NB4 (cell line): ENCODE results near the gene KLHL21.

ENCODE experiments used
- DNase-seq: peaks from one replicate; pipeline ENCODE4 v3.0.0; 2010; ENCODE audit warnings: low read depth
- H3K4me3 ChIP-seq: one replicate; pipeline ENCODE4 v1.5.1; 2011; ENCODE audit warnings: mild to moderate bottlenecking, low read depth, low read length, moderate library complexity
- MAX ChIP-seq: IDR thresholded peaks from 2 replicates; pipeline ENCODE4 v1.6.1; 2011; ENCODE audit warnings: low read depth, low read length
- MYC ChIP-seq: IDR thresholded peaks from 2 replicates; pipeline ENCODE4 v1.6.1; 2011; ENCODE audit warnings: low read depth, low read length
- POLR2A ChIP-seq: IDR thresholded peaks from 2 replicates; pipeline ENCODE4 v1.6.1; 2011; ENCODE audit warnings: mild to moderate bottlenecking; ENCODE audit not compliant: insufficient read length; ENCODE audit errors: extremely low read depth
- TF ChIP-seq, protein P1 (sequence below): IDR thresholded peaks from one replicate; pipeline ENCODE4 v1.5.1; 2012; ENCODE audit warnings: low read depth, low read length

The KLHL21 gene

GRCh38 chr1:6621429-6622391 is 19.0 kb upstream of the KLHL21 start:
- no peak overlapping the region for H3K4me3 ChIP-seq
- no peak for DNase-seq

GRCh38 chr1:6619045-6619444 is 16.4 kb upstream of the KLHL21 start:
- H3K4me3 ChIP-seq, result no peak overlapping the region

More at GRCh38 chr1:6621429-6622391, 19.0 kb upstream of the KLHL21 start:
- TF ChIP-seq, protein P1, sequence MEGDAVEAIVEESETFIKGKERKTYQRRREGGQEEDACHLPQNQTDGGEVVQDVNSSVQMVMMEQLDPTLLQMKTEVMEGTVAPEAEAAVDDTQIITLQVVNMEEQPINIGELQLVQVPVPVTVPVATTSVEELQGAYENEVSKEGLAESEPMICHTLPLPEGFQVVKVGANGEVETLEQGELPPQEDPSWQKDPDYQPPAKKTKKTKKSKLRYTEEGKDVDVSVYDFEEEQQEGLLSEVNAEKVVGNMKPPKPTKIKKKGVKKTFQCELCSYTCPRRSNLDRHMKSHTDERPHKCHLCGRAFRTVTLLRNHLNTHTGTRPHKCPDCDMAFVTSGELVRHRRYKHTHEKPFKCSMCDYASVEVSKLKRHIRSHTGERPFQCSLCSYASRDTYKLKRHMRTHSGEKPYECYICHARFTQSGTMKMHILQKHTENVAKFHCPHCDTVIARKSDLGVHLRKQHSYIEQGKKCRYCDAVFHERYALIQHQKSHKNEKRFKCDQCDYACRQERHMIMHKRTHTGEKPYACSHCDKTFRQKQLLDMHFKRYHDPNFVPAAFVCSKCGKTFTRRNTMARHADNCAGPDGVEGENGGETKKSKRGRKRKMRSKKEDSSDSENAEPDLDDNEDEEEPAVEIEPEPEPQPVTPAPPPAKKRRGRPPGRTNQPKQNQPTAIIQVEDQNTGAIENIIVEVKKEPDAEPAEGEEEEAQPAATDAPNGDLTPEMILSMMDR, result no peak
- TF ChIP-seq POLR2A (no peak), MAX (no peak), MYC (no peak)

DNA sequence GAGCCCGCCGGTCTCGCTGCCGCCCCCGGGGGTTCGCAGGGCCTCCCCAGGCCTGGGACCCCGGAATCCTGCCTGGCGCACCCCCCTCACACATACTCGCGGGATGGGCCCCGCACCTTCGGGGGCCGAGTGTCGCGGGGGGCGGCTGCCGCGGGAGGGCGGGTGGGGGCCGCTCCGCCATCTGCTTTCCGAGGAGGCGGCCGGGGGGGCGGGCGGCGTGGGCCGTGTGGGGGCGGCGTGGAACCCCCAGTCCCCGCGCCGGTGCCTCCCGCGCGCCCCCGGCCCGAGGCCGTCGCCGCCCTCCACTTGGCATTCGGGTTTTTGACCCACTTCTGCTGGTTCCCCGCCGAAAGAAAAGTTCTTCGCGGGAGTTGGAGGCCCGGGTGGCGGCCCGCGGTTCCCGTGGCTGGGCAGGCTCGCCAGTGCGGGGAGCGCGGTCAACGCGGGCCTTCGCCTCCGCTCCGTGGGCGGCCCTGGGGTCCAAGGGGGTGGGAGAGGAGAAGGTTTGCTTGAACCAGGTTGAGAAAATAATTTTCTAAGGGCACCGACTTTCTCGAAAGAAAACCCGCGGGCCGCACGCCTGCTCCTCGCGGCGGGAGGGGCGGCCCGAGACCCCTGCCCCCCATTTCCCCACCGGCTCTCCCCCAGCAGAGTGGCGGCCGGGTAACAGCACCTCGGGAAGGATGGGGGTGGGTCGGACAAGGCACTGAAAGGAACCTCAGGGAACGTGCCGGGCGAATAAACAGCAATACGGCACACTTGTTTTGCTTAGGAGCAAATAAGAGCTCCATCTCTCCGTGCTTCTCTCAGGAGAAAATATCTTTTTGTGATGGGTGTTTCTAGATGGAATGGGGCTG is 12.5 kb upstream of the KLHL21 start:
- no peak for TF ChIP-seq MAX
- TF ChIP-seq POLR2A, result no peak
- no peak for TF ChIP-seq MYC
- TF ChIP-seq, protein P1, result no peak
- no peak for DNase-seq
- peak overlapping the region; percentile 32 for H3K4me3 ChIP-seq

More at GRCh38 chr1:6619045-6619444, 16.4 kb upstream of the KLHL21 start:
- TF ChIP-seq, protein P1, result no peak
- TF ChIP-seq MAX, result no peak
- no peak for TF ChIP-seq POLR2A
- no peak for TF ChIP-seq MYC
- no peak for DNase-seq

DNA sequence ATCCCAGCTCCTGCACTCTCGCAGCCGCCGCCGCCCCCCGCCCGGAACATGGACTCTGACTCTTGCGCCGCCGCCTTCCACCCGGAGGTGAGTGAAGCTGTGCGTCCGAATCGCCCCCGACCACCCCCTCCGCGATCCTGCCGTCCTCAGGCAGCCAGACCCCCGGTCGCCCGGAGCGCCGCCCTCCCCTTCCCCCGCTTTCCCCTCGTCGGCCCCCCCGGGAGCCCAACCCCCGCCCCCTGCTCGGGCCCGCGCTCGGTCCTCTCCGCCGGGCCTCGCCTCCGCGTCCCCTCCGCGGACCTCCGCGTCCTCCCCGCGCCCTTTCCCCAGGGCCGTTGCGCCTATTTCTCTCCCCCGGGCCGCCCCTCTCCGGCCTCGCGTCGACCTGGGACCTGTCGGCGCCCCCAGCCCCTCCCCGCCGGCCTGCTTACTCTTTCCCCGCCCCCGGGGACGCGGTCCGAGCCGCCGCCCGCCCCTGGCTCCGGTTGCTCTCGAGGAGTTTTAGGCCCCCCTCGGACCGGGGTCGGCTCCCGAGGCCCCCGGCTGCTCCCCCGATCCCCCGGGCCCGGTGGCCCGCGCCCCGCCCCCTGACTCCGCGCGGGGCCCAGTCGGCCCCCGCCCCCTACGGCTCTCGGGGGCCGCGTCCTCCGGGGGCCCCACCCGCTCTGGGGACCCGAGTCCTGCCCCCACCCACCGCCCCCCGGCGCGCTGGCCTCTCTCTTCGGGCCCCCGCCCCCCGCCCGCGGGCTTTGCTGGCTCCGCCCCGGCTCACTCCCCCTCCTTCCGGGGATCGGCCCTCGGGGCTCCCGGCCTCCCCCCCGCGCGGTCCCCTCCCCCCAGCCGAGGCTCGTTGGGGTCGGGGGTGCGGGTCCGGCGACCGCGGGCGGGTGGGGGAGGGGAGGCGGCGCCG is 11.6 kb upstream of the KLHL21 start:
- H3K4me3 ChIP-seq, result peak overlapping the region; percentile 57
- TF ChIP-seq MAX, result no peak
- TF ChIP-seq, protein P1, result no peak
- DNase-seq, result peak; percentile 65

DNA sequence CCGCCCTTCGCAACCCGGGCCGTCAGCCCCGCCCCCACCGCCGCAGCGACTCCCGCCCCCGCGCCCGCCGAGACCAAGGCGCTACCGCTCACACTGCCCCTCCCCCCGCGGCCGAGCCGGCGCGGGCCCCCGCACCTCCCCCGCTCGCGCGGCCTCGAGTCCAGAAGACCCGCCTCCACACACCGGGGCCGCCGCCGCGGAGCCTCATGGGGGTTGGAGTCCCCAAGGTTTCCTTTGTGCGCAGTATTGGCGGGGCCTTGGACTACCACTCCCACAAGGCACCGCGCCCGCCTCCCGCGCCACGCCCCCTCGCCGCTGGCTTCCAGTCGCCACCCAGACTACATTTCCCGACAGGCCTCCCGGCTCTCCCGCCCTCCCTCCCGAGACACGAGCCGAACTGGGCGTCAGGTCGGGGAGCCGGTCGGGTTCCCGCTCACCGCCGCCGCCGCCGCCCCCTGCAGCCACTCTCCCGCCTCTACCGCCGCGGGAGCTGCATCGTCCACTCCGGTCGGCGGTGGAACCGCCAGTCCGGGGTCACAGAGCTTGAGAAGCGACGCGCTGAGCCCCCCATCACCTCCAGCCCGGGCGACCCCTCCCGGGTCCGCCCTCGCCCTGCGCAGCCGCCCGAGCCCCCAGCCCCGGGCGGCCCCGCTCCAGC is 10.8 kb upstream of the KLHL21 start, which contains the start of gene PHF13:
PHF13 (plus strand) TSS at position 371 of the 658 bp plus-strand sequence. CDS start 336 bp downstream, outside the sequence.
- peak within 1 kb of the TSS; percentile 62 for H3K4me3 ChIP-seq
- peak; percentile 99 for DNase-seq
- TF ChIP-seq, protein P1, result no peak
- TF ChIP-seq MAX (peak; percentile 57), MYC (peak; percentile 84), POLR2A (peak; percentile 16)
